GM21515 (cell line): ENCODE data around the gene KCNIP1.
"Not testable (repeated sequence)": the region's sequence is repeated elsewhere in the genome, so short reads cannot be mapped to it uniquely, and the experiment has no call there.

Experiments used
- ATAC-seq: cut with Tn5 transposase; IDR thresholded peaks from one replicate; pipeline ENCODE4 v1.9.1; 2021; ENCODE audit not compliant: unreplicated experiment

KCNIP1 gene

GRCh38 chr5:170745481-170746071 is 241.8 kb downstream of the KCNIP1 start:
- ATAC-seq, result no peak

DNA sequence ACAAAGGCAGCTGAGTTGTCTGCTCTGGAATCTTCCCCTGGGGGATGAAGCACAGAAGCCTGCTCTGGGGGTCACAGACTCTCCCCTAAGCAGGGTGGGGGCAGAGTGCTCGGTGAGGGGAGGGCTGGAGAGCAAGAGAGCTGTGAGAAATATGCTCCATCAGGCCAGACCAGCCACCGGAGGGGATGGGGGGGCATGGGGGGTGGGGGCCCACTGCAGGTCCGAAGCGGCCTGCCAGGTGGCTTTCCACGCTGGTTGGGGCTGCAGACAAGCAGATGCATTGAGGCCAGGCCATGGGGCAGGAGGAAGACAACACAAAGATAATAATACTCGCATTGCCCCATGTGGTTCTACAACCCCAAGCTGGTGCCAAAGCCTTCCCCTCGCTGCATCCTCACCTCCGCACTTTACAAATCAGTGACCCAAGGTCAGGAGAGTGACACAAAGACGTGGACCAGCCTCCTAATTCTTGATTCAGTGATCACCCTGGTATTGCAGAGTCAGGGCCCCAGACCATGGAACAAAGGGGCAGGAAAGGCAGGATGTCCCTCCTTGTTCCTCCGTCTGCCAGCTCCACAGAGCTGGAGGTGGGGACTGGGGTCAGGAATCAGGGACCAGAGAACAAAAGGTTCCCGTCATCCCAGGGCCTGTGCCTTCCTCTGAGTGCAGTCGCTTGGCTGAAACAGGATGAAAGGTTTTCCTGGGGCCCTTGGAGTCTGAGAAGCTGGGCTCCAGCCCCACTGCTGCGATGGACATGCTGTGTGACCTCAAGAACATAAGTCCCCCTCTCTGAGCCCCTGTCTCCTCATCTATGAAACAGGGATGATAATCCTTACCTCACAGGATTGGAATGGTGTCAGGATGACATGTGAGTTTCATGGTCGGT is 242.5 kb downstream of the KCNIP1 start:
- no peak for ATAC-seq

DNA sequence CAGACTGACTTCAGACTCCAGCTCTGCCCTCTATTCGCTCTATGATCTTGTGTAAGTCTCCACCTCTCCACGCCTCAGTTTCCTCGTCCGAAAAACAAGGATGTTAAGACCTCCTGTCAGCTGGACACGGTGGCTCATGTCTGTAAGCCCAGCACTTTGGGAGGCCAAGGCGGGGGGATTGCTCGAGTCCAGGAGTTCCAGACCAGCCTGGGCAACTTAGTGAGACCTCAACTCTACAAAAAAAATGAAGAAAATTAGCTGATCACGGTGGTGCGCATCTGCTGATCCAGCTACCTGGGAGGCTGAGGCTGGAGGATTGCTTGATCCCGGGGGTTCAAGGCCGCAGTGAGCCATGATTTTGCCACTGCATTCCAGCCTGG is 243.1 kb downstream of the KCNIP1 start:
- ATAC-seq, result no peak

- ATAC-seq, result no peak
These were observed 243.5 kb downstream of the KCNIP1 start for GRCh38 chr5:170747357-170747756.

- ATAC-seq, result no peak
These were observed 244.0 kb downstream of the KCNIP1 start for GRCh38 chr5:170747851-170748250.

DNA sequence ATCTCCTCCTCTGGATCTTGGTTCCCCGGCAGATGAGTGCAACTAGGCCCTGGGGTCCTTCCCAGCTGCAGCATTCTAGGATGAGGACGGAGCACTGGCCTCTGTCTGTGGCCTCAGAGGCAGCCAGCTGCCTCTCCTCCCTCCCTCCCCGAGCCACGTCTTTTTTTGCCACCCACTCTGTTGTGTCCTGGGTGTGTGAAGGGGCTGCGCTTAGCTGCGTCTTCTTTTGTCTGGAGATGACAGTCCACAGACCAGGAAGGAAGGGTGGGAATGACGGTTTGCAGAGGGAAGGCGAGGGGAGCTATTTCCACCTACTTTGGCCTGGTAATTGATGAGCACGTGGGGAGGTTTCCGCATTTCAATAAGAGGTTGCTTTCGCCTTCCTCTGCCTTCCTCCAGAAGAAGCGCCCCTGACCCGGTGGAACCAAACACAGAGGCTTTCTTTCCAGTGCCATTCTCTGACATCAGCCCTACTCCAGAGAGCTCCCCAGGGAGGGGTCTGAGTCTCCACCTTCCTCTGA is 245.2 kb downstream of the KCNIP1 start:
- no peak for ATAC-seq

GRCh38 chr5:170749911-170750431 is 246.2 kb downstream of the KCNIP1 start:
- ATAC-seq, result no peak

DNA sequence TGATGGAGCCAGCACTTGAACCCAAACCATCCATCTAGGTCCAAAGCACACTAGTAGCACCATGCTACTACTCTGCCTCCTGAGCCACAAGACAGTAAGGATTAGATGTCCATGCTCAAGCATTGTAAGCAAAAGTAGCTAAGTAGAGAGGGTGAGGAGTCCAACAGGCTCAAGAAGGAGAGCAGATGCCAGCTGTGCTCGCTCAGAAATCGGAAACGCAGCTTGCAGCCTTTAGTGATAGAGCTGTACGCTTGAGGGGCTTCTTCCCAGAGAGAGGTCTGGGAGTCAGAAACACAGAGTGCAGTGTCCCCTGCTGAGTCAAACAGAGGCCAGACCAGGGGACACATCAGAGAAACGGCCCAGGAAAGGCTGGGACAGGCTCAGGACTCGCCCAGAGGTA is 247.0 kb downstream of the KCNIP1 start:
- ATAC-seq, result no peak

- ATAC-seq, result no peak
These were observed 247.8 kb downstream of the KCNIP1 start for GRCh38 chr5:170751631-170752030.

DNA sequence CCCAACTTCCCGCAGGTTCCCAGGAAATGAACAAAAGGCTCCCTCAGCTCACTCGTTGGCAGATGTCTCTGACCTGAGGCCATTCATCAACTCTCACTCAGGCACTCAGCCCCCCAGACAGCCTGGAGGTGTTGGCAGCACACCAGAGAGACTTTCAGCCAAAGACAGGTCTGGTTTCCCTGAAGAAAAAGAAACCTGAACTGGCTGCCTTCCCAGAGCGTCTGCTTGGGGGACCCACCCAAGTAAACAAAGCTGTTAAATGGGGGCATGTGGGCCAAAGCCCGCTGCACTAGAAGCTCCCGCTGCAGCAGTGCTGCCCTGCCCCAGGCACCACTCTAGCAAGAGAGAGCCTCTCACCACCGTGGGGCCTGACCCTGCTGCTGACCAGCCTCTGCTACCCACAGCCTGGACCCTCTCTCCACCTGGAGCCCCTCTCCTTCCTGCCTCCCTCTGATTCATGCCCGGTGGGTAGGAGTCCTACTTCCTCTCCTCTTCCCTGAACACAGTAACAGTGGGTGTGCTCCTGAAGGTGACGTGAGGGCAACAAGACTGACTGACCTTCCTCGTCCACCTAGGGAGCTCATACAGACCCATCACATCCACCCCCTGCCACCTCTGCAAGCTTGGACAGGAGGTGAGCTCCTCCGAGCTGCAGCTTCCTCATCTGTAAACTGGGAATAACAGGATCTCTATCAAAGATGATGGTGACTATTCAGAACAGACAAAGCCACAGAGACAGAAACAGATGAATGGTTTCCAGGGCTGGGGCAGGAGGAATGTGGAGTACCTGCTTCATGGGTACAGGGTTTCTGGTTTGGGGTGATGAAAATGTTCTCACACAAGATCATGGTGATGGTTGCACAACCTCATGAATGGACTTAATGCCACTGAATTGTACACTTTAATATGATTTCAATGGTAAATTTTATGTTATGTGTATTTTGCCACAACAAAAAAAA is 248.7 kb downstream of the KCNIP1 start:
- no peak for ATAC-seq

DNA sequence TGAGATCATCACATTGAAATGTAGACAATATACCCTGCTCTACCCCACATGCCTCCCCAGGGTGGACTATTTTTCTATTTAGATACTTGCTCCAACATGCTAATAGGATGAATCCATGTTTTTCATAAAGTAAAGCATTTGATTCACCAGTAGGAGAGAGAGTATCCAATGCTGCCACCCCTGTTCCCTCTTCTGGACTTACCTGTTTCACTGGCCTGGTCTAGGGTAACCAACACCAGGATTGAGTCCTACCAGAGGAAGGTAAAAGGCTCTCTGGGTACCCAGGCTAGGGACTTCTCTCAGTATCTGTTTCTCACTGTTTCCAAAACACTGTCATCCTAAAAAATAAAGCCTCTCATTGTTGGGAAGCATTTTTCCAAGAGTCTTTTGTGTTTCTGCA is 249.5 kb downstream of the KCNIP1 start:
- no peak for ATAC-seq

DNA sequence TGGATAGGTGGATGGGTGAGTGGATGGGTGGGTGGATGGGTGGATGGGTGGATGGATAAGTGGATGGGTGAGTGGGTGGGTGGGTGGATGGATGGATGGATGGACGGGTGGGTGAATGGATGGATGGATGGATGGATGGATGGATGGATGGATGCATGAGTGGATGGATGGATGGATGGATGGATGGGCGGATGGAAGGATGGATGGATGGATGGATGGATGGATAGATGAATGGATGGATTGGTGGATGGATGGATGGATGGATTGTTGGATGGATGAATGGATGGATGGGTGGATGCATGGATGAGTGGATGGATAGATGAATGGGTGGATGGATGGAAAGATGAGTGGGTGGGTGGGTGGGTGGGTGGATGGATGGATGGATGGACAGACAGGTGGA is 250.7 kb downstream of the KCNIP1 start:
- ATAC-seq, result not testable (repeated sequence)

GRCh38 chr5:170755679-170756456 is 252.0 kb downstream of the KCNIP1 start:
- no peak for ATAC-seq

DNA sequence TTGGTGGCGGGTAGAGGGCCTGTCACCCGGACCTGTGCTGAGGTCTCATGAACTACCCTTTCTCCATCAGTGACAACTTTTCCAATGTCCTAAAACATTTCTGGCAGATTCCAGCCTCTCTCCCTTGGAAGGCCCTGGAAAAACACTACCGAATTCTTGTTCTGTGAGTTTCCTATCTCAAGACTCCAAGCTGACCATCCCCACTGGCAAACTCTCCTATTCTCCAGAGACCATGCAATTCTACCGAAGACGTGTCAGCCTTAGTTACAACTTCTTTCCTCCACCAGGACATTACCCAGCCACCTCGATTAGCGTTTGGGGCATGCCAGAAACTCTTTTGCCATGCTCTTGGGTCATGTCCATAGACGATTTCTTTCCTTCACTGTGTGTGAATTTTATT is 252.9 kb downstream of the KCNIP1 start:
- ATAC-seq, result no peak

GRCh38 chr5:170757182-170757601 is 253.4 kb downstream of the KCNIP1 start:
- ATAC-seq, result peak; percentile 84

DNA sequence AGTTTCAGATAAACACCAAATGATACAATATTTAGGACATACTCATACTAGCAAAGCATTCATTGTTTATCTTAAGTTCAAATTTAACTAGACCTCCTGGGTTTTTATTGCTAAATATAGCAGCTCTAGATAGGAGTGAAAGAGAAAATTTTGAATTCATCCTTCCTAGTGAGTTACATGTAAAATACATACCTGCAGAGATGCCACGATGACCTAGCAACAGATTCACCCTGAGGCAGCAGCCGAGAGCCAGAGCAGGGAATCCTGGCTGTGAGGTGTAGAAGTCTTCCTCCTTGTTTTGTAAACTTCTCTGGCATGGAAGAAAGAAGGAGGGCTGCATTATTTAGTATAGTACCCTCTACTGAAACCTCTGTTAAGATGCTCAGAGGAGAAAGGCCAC is 253.8 kb downstream of the KCNIP1 start:
- no peak for ATAC-seq

- no peak for ATAC-seq
These were observed 254.7 kb downstream of the KCNIP1 start for GRCh38 chr5:170758481-170758880.

GRCh38 chr5:170760113-170760512 is 256.3 kb downstream of the KCNIP1 start:
- ATAC-seq, result no peak

GRCh38 chr5:170761048-170761707 is 257.4 kb downstream of the KCNIP1 start:
- no peak for ATAC-seq

DNA sequence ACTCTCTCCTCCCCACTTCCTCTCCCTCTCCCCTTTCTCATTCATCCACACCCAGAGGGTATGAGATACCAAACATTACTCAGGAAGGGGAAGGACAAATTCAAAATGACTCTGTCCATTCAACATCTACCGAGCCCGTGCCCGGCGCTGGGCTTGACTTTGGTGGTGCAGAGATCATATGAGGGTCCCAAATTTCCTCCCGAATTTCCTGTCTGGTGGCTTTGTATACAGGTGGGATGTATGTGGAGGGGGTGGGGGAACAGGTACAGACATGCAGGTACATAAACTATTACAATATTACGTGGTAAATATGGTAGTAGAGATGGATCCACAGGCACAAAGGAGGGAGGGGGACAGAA is 257.9 kb downstream of the KCNIP1 start:
- ATAC-seq, result no peak
